ENCODE measurements around the gene RDX. TPM values are rescaled to one million over a fixed set of nuclear protein-coding genes. Genes with fewer than 3 reads are reported as not detected.

RDX gene
- total RNA-seq, 2 experiments from 2014 or later: 33.7 to 35.6 TPM

- no peak for DNase-seq
- H3K36me3 Mint-ChIP-seq: no peaks in the 10 kb centered on the region
- no peaks in the 10 kb centered on the region for H3K4me1 Mint-ChIP-seq
- peaks cover 4% of the 10 kb centered on the region for H3K27me3 Mint-ChIP-seq
- no peak overlapping the region for H3K27ac Mint-ChIP-seq
- no peak overlapping the region for H3K4me3 Mint-ChIP-seq
- H3K9me3 Mint-ChIP-seq: no peaks in the 10 kb centered on the region
Observed at GRCh38 chr11:110133160-110133559, 163.3 kb downstream of the RDX start.

GRCh38 chr11:110131386-110132123, 164.9 kb downstream of the RDX start:
- peaks cover 8% of the 10 kb centered on the region for H3K27me3 Mint-ChIP-seq
- no peaks in the 10 kb centered on the region for H3K4me1 Mint-ChIP-seq
- H3K36me3 Mint-ChIP-seq: no peaks in the 10 kb centered on the region
- no peaks in the 10 kb centered on the region for H3K9me3 Mint-ChIP-seq
- no peak overlapping the region for H3K27ac Mint-ChIP-seq
- no peak for DNase-seq
- no peak overlapping the region for H3K4me3 Mint-ChIP-seq

- H3K27ac Mint-ChIP-seq: no peak overlapping the region
- no peak for DNase-seq
- H3K27me3 Mint-ChIP-seq: peaks cover 8% of the 10 kb centered on the region
- H3K9me3 Mint-ChIP-seq: no peaks in the 10 kb centered on the region
- H3K4me1 Mint-ChIP-seq: no peaks in the 10 kb centered on the region
- H3K36me3 Mint-ChIP-seq: no peaks in the 10 kb centered on the region
- H3K4me3 Mint-ChIP-seq: no peak overlapping the region
Observed at GRCh38 chr11:110130642-110131238, 165.7 kb downstream of the RDX start.

GRCh38 chr11:110128161-110128560, 168.3 kb downstream of the RDX start:
- Mint-ChIP-seq H3K27ac (no peak overlapping the region), H3K9me3 (no peaks in the 10 kb centered on the region), H3K4me1 (no peaks in the 10 kb centered on the region), H3K36me3 (no peaks in the 10 kb centered on the region), H3K27me3 (peaks cover 4% of the 10 kb centered on the region), H3K4me3 (no peak overlapping the region)
- DNase-seq: no peak

- H3K9me3 Mint-ChIP-seq: no peaks in the 10 kb centered on the region
Observed at GRCh38 chr11:110126936-110127335, 169.5 kb downstream of the RDX start.

GRCh38 chr11:110125632-110126031, 170.8 kb downstream of the RDX start:
- no peak overlapping the region for H3K27ac Mint-ChIP-seq
- no peak for DNase-seq
- H3K27me3 Mint-ChIP-seq: peaks cover 4% of the 10 kb centered on the region
- H3K36me3 Mint-ChIP-seq: no peaks in the 10 kb centered on the region
- no peaks in the 10 kb centered on the region for H3K9me3 Mint-ChIP-seq
- no peaks in the 10 kb centered on the region for H3K4me1 Mint-ChIP-seq
- no peak overlapping the region for H3K4me3 Mint-ChIP-seq

More at GRCh38 chr11:110126936-110127335, 169.5 kb downstream of the RDX start:
- Mint-ChIP-seq H3K27ac (no peak overlapping the region), H3K36me3 (no peaks in the 10 kb centered on the region), H3K4me1 (no peaks in the 10 kb centered on the region), H3K4me3 (no peak overlapping the region), H3K27me3 (peaks cover 4% of the 10 kb centered on the region)
- DNase-seq: no peak

Other genes with a start within 250 kb of the RDX start
- gene ZC3H12C, start 203.2 kb downstream of the RDX start, total RNA-seq: under 1 TPM; 0.10 to 0.20 TPM
- 10 to 100 TPM; 18.2 to 19.2 TPM for gene FDX1, start 133.3 kb upstream of the RDX start, total RNA-seq

Measured in activated naive CD8-positive, alpha-beta T cell treated with anti-CD3 and anti-CD28 coated beads for 36 hours (primary cell).